ENCODE data around the gene UGT1A4.

Gene UGT1A4

DNA sequence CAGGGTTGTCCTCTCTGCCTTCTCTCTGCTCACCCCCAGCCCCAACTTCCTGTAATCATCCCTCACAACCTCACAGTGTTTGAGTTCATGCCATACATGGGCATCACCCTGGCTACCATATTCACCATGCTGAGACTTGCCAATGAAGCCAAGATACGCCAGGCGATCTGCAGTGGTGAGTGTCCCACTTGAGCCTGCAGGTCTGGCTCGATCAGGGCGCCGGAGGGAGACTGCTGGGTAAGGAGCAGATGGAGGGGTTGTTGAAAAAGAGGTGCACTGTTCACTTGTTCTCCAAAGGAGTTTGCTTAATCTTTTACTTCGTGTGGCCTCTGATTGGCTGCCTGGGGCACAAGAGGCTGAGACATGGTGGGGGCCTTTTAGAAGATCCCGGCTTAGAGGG lies 74.2 kb downstream of the UGT1A4 start:
- no peak for DNase-seq

DNA sequence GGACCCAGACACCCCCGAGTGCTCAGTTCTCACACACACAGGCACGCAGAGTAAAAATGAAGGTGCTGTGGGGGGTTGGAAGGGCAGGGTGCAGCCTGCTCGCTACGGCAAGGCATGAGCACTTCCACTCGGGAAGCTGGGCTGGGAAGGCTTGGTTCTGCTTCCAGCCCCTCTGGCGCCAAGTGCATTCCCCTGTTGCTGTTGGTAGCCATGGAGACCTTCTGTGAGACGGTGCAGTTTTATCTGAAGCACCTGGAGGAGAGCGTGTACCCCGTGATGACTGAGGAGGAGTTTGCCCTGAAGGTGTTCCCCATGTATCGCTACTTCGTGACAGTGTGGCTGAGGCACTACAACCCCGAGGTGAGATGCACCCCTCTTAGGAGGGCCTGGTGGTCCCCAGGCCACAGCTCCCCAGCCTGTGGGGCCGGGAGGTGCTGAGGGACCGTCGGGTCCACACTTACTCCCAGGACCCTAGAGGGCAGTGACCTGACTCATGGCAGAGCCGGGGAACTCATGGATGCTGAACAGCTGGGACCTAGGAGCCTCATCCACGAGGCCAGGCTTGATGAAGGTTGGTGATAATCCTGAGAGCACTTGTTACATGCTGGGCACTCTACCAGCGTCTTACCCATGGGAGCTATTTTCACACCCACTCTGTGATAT lies 75.1 kb downstream of the UGT1A4 start:
- no peak for DNase-seq

DNA sequence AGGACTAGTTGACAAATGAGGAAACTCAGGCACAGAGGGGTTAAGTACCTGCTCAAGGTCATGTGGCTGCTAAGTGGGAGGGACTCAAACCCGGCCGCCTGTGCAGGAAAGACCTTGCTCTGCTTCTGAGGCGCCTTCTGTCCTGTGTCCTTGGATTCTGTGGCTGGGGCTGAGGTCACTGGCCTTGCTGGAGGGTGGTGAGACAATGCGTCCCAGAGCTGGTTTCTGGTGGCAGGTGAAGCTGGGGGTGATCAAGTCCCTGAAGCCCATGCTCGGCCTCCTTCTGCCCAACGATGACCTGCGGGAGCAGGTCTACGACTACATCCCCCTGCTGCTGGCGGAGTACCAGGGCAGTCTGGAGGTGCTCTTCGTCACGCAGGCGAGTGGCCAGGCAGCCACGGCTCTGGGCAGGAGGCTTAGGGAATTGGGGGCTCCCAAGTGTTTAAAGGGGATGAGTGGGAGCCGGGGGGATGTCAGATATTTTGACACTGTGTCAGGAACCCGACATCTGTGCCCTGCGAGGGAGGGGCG lies 75.7 kb downstream of the UGT1A4 start:
- no peak for DNase-seq

DNA sequence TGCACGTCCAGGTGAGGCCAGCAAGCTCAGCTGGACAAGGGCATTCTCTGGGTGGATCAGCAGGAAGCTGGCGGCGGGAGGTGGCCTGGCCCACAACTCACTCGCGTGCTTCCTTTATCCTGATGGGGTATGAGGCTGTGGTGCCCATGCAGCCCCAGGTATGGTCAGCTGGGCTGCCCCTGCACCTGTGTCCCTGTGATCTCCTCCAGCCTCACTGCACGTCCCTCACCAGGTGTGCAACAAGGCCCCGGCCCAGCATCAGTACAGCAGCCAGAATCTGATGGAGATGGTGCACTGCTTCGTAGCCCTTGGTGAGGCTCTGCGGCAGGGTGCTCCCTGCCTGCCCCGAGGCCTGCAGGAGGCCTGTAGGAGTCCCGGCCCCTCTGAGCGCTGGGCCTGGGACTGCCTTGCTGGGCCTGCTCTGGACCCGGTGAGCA lies 77.2 kb downstream of the UGT1A4 start:
- DNase-seq = no peak

DNA sequence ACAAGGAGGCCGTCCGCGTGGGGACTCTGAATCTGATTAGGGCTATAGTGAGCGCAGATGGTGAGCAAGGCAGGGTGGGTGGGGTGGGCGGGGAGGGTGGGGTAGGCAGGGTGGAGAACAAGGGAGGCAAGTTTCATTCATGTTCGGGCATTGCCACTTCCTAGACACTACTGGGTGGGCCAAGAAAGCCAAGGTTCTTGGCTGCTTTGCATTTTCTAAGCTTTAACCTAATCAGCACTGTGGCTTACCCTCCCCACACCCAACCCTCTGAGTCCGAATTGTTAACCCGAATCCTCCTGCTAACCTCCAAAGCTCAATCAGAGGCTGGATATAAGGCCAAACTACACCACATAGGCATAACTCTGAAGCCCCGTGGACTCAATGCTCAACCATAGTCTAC lies 77.7 kb downstream of the UGT1A4 start:
- DNase-seq = no peak

DNA sequence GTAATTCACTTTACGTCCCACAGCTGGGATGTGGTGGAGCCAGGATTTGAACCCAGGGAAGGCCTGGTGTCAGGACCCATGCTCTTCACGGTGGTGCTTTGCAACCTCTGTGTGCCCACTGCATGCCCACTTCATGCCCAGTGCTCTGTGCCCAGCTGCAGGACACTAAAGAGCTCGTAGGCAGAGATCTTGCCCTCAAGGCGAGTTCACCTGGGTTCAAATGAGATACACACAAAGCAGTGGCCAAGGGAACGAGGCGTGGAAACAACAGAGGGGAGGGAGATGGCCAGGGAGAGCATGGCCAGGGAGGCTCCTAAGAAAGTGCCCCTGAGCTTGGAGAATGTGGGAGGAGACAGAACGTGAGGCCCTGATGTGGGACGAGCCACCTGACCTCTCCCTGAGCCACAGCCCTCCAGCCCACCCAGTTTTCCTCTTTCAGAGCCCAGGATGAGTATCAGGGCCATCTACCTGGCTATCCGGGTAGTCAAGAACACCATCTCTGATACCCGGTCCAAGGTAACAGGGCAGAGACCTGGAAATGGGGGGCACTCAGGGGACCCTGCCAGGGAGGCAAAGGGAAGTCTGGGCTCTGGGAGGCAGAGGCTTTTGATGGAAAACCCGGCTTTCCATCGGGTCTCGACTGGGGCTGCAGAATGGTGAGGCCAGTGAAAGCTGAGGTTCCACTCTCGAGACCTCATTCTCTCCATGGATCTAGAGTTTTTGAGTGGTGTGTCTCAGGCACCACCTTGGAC lies 80.0 kb downstream of the UGT1A4 start:
- no peak for DNase-seq

DNA sequence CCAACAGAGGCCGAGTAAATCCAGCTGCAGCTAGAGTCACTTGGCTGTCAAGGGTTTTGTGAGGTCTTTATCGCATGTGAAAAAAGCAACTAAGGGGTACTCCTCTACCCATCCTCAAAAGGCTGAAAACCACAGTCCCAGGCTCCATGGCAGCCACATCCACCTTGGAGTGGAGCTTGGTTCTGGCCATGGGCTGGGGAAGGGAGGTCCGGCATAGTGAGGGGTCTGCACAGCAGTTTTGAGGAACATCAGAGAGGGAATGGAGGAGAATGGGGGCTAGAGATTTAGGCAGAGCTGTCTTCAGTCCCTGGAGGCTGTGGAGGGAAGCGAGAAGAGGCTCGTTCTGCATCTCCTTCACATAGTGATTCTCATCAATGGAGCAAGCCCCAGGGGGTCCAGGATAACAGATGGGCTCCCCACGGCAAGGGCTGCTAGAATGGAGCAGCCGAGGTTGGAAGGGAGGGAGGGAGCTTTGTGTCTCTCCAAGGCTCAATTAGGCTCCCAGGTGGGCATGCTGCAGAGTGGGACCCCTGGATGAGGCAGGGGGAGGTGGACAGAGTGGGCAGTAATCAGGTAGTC lies 80.6 kb downstream of the UGT1A4 start:
- no peak for DNase-seq

DNA sequence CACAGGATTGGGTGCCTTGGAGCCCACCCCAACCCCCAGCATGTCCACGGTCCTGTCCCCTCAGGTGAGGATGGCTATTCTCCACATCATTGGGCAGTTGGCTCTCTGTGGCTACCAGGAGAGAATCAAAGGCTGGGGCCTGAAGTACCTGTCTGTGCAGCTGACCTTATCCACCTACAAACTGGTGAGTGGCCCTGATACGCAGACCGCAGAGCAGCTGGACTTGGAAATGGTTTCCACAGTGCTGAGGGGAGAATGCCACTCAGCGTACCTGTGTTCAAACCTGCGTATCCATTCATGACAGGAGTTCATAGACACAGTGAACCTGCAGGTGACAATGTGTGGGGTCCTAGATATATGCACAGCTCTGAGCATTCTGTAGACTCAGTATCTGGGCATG lies 81.2 kb downstream of the UGT1A4 start:
- no peak for DNase-seq

DNA sequence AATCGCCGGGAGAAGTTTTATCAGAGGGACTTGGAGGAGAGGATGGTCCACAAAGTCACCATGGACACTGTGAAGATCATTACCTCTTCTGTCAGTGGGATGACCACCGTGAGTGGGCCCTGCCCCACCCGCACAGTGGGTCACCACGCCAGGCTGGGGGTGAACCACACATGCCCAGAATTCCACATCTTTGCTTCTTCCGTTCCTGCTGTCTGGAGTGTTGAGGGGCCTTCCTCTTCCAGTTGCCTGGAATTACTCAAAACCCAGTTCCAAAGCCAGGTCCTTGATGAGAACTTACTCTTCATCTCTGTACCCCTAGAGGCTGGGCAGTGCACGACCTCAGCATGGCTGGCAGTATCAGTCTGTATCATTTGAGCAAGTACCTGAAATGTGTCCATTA lies 81.7 kb downstream of the UGT1A4 start:
- DNase-seq = no peak

DNA sequence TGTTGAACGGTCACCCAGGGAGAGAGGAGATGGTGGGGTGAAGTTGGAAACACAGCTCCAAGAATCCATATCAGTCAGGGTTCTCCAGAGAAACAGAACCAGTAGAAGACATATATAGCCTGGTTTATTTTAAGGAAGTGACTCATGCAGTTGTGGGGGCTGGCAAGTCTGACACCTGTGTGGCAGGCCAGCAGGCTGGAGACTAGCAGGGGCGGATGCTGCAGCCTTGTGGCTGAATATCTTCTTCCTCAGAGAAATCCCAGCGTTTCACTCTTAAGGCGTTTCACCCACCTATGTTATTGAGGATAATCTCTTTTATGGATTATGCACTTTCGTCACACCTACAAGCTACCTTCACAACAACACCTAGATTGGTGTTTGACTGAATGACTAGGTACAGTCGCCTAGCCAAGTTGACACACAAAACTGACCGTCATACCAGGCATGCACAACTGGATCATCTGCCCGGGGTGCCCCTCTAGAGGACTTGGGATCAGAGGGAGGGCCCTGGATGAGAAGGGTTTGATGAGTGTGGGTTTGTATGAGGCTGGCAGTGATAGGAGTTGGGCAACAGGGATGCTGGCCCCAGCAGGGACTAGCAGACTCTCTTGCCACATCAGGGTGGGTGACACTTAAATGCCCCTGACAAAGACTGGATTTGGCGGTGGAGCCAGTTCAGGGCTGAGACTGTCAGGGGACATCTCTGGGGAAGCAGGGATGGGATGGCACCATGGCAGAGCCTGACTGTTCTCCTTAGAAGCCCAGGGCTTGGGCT lies 83.0 kb downstream of the UGT1A4 start:
- no peak for DNase-seq

DNA sequence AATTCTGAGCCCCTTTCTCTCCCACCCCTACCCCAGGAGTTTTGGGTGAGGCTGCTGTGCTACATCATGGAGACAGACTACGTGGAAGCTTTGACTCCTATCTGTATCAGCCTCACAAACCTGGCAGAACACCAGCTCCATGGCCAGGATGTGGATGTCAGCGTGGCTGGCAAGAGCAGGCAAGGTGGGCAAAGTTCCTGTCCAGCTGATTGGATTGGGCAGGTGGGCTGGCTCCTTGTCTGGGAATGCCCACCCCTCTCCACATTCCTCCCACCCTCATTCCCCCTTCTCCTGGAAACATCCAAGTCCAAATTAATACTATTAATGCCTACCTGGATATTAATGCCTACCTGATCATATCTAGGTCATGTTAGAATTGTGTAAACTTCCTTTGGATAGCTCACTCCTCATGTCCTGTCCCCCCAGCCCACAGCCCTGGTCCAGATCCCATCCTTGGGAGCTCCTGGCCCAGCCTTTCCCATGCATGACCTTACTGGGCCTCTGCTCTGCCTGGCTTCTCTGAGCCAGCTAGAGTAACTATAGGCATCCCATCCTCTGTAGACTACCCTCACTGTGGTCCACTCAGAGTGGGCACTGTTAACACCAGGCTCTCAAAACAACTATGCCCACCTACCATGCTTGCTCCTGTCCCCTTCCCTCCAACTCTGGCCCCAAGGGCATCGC lies 83.7 kb downstream of the UGT1A4 start:
- DNase-seq = no peak

DNA sequence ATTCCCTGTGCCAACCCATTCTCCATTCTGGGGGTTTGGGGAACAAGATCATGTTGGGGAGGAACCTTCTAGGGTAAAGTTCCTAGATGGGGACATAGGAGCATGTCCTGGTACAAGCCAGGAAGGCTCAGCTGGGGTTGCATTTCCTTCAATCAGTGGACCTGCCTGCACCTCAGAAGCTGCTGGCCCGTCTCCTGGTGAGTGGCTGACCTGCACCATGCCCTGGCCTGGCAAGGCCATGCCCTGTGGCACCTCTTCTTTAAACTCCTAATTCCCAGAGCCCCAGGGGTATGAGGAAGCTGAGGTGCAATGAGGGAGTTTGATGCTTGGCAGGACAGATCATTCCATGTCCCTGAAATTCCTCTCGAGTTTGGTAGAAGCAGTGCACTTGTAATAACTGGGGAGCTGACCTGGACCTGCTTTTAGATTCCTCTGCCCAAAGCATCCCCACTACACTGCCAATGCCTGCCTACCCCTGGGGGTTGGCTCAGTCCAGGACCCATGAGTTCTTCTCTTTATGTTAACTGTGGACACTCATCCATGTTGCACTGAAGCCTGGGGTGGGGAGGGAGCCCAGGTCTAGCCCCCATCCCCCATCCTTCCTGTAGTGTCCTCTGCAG lies 84.9 kb downstream of the UGT1A4 start:
- DNase-seq = no peak

DNA sequence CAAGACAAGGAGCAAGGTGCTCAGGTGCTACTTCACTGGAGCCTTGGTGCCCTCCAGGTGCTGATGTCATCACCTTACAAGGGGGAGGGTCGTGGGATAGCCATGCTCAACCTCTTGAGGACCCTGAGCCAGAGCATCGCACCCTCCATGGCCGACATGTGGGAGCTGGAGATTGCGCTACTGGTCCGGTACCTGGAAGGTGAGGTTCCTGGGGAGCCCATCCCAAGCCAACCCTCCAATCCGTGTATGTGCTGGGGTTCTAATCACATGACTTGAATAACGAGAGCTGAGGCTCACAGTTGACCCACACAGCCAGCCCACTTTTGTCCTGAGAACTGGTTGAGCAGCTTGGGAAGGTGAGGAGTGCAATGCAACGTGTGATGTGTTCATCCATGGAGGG lies 85.5 kb downstream of the UGT1A4 start:
- DNase-seq = no peak

DNA sequence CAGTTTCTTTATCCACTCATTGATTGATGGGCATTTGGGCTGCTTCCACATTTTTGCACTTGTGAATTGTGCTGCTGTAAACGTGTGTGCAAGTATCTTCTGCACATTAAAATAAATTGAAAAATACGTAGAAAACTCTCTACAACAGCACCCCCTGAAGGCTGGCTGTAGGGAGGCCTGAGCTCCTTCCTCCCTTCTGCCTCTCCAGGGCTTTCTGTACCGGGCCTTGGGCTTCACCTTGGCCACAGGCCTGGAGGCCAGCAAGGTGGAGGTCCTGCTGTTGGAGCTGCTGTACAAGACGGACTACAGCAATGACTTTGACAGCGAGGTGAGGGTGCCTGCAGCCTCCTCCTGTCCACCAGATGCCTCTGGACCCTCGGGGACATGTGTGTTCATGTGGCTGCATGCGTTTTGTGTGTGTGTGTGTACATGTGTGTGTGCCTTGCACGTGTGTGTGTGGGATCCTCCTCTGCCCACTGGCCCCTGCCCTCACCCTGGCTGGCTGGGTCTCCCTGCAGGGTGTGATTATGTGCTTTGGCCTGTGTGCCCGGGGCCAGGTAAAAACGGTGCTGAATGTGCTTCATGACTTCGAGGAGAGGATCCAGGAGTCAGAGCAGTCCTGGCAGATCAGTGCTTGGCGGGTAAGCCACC lies 88.8 kb downstream of the UGT1A4 start:
- no peak for DNase-seq

DNA sequence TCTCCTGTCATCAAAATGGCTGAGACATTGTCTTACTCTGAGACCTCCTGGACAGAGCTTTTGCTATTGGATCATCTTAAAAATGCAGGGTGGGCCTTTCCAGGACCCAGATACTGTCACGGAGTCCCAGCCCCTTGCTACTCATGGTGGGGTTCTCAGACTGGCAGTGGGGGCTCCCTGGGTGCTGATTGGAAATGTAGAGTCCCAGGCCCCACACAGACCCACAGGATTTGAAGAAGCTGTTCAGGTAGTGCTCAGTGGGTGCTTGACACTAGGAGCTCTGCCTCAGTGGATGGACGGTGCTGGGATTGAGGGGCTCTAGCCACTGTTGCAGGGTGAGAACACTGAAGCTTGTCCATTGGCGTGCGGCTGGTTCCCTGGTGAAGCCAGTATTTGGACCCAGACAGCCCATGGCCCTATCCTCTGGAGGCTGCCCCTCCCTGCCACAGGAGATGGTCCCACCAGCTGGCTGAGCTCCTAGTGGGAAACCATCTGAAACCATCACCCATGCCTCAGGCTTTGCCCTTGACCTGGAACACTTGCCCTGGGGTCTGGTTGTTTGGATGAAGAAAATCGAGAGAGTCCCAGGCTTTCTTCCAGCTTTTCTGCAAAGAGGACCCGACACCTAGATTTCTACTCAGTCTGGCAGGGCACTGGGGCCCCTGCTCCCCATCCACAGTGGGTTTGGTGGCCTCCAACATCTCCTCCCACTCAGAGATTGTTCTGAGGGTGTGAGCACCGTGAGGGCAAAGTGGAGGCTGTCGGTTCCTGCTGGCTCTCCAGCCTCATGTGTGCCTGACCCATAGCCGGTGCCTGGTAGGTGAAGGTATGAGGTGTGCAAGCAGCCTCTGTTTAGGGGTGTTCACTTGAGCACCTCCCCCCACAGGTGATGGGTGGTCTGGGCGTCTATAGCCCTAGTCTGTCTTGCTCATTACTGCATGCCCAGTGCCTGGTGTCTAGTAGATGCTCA lies 89.7 kb downstream of the UGT1A4 start:
- DNase-seq = no peak

DNA sequence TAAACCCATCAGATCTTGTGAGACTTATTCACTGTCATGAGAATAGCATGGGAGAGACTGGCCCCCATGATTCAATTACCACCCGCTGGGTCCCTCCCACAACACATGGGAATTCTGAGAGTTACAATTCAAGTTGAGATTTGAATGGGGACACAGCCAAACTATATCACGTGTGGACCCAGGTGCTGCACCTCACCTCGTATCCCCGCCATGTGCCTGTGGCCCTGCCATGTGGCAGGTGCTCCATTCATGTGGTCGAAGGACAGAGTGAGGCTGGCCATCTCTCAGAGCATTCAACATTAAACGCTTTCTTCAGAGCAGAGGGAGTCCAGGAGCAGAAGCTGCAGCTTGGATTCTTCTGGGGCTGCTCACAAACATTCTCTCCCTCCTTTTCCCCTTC lies 91.8 kb downstream of the UGT1A4 start:
- no peak for DNase-seq

DNA sequence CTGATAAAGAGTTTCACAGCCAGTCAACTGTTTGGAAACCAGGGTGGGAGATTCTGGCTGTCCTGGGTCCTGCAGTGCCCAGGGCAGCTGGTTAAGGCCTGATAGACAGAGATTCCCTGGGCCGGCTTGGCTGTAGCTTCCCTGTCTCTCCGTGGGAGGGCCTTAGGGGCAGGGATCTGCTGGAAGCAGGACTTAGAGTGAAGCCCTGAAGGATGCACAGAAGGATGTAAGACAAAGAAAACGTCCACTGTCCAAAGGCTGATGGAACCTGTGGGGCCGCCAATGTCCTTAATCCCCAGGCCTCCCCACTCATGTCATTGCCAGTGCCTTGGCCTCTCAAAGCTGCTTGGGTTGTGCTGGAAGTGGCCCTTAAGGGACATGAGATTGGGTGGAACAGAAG lies 92.6 kb downstream of the UGT1A4 start:
- no peak for DNase-seq

DNA sequence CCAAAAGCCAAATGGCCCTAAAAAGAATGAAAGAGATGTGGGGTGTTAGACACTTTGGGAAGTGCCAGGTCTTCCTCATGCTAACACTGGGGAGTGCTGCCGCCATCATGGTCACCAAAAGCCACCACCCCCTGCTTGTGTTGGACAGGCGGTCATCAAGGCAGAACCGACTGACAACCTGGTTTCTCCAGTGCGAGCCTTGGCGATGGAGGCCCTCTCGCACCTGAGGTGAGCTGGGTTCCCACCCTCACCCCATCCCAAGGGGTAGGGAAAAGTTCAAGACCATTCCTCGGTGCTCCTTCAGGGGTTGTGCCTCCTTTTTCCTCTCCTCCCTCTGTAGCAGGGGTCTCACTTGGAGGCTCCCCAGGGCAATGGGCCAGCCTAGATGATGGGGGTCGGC lies 93.2 kb downstream of the UGT1A4 start:
- no peak for DNase-seq

DNA sequence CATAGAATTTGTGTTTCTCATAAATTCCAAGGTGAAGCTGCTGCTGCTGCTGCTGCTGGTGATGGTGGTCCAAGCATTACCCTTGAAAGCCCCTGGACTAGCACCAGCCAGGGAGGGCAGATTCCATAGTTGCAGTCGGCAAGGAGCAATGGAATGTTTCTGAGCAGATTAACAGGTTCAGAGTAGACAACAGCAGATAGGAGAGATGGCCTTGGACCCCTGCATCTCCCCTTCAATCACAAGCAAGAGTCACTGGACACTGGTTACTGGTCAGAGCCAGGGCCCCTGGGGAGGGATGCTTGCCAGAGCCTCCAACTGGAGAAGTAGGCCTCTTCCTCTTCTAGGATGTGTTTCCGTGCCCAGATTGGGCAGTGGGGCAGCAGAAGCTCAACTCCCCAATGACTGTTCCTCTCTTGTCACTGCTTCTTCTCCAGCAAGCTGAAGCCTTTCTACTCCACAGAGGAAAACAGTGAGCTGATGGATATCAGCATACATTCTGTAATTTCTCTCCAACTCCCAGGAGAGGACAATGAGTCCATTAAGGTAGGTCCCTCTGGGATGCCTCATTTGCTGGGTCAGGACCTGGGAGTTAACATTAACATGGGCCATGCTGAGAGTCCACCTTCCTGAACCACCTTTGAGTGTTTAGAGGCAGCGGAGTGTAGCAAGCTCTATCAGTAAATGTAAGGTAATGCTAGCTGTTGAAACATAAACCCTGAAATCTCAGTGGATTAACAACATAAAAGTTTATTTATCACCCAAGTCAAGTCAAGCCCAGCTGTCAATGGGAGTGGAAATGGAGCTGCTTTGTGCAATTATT lies 94.9 kb downstream of the UGT1A4 start:
- DNase-seq = no peak

All from NCI-H1092 (cell line).